ENCODE results near the gene NEDD9.

The NEDD9 gene

GRCh38 chr6:11276911-11277274 lies 44.4 kb upstream of the NEDD9 start:
- H3K27me3 ChIP-seq (ENCODE audit: insufficient read depth, poor library complexity, severe bottlenecking) = no peaks in the 10 kb centered on the region
- no peak overlapping the region for H3K27ac ChIP-seq (replicated peaks)
- no peak for DNase-seq (ENCODE audit: low read depth in 1 of 2, low spot score in 1 of 2)
- no peak for TF ChIP-seq REST (IDR thresholded peaks at IDR 0.05; ENCODE audit: insufficient replicate concordance, low read depth)
- TF ChIP-seq POLR2AphosphoS5 (IDR thresholded peaks at IDR 0.05; ENCODE audit: low read depth) = no peak
- no peak for TF ChIP-seq GABPA (IDR thresholded peaks at IDR 0.05; ENCODE audit: low read depth)
- TF ChIP-seq SPI1 (IDR thresholded peaks at IDR 0.05; ENCODE audit: borderline replicate concordance, low read depth) = no peak
- TF ChIP-seq, protein P1, sequence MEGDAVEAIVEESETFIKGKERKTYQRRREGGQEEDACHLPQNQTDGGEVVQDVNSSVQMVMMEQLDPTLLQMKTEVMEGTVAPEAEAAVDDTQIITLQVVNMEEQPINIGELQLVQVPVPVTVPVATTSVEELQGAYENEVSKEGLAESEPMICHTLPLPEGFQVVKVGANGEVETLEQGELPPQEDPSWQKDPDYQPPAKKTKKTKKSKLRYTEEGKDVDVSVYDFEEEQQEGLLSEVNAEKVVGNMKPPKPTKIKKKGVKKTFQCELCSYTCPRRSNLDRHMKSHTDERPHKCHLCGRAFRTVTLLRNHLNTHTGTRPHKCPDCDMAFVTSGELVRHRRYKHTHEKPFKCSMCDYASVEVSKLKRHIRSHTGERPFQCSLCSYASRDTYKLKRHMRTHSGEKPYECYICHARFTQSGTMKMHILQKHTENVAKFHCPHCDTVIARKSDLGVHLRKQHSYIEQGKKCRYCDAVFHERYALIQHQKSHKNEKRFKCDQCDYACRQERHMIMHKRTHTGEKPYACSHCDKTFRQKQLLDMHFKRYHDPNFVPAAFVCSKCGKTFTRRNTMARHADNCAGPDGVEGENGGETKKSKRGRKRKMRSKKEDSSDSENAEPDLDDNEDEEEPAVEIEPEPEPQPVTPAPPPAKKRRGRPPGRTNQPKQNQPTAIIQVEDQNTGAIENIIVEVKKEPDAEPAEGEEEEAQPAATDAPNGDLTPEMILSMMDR (IDR thresholded peaks at IDR 0.05; ENCODE audit: insufficient read depth, low read length) = no peak
- H3K4me3 ChIP-seq (replicated peaks; ENCODE audit: insufficient read depth, low read length) = no peak overlapping the region

DNA sequence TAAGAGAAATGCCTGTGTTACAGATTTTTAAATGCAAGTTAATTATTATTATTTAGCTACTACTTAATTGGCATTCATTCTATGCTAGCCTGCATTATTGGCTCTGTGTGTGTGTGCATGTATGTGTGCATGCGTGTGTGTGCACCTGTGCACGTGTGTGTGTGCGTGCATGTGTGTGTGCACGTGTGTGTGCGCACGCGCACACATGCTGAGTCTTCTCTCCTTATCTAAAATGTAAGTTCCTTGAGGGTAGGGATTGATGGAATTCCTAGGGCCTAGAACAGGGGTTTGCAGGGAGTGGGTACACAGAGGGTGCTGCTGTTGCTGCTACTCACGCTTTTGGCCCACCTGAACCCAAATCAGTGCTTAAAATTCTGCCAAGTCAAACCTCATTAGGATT lies 43.8 kb upstream of the NEDD9 start:
- H3K27me3 ChIP-seq (ENCODE audit: insufficient read depth, poor library complexity, severe bottlenecking) = no peaks in the 10 kb centered on the region
- TF ChIP-seq POLR2AphosphoS5 (IDR thresholded peaks at IDR 0.05; ENCODE audit: low read depth) (no peak), REST (IDR thresholded peaks at IDR 0.05; ENCODE audit: insufficient replicate concordance, low read depth) (no peak), SPI1 (IDR thresholded peaks at IDR 0.05; ENCODE audit: borderline replicate concordance, low read depth) (no peak), GABPA (IDR thresholded peaks at IDR 0.05; ENCODE audit: low read depth) (no peak)
- TF ChIP-seq, protein P1 (IDR thresholded peaks at IDR 0.05; ENCODE audit: insufficient read depth, low read length) = no peak
- H3K27ac ChIP-seq (replicated peaks) = no peak overlapping the region
- no peak overlapping the region for H3K4me3 ChIP-seq (replicated peaks; ENCODE audit: insufficient read depth, low read length)
- no peak for DNase-seq (ENCODE audit: low read depth in 1 of 2, low spot score in 1 of 2)

GRCh38 chr6:11275598-11275997 lies 43.1 kb upstream of the NEDD9 start:
- Histone ChIP-seq H3K27ac (replicated peaks) (no peak overlapping the region), H3K27me3 (ENCODE audit: insufficient read depth, poor library complexity, severe bottlenecking) (no peaks in the 10 kb centered on the region), H3K4me3 (replicated peaks; ENCODE audit: insufficient read depth, low read length) (no peak overlapping the region)
- TF ChIP-seq GABPA (IDR thresholded peaks at IDR 0.05; ENCODE audit: low read depth) = no peak
- TF ChIP-seq, protein P1 (IDR thresholded peaks at IDR 0.05; ENCODE audit: insufficient read depth, low read length) = no peak
- peak; percentile 24; the same call in 1 of the 2 replicates for TF ChIP-seq SPI1 (IDR thresholded peaks at IDR 0.05; ENCODE audit: borderline replicate concordance, low read depth)
- TF ChIP-seq POLR2AphosphoS5 (IDR thresholded peaks at IDR 0.05; ENCODE audit: low read depth) = no peak
- DNase-seq (ENCODE audit: low read depth in 1 of 2, low spot score in 1 of 2) = peak; percentile 36 to 42

- no peak for DNase-seq (ENCODE audit: low read depth in 1 of 2, low spot score in 1 of 2)
- H3K27me3 ChIP-seq (ENCODE audit: insufficient read depth, poor library complexity, severe bottlenecking) = no peaks in the 10 kb centered on the region
- TF ChIP-seq, protein P1 (IDR thresholded peaks at IDR 0.05; ENCODE audit: insufficient read depth, low read length) = no peak
- TF ChIP-seq REST (IDR thresholded peaks at IDR 0.05; ENCODE audit: insufficient replicate concordance, low read depth) (no peak), GABPA (IDR thresholded peaks at IDR 0.05; ENCODE audit: low read depth) (no peak), POLR2AphosphoS5 (IDR thresholded peaks at IDR 0.05; ENCODE audit: low read depth) (no peak), SPI1 (IDR thresholded peaks at IDR 0.05; ENCODE audit: borderline replicate concordance, low read depth) (no peak)
- H3K4me3 ChIP-seq (replicated peaks; ENCODE audit: insufficient read depth, low read length) = no peak overlapping the region
- no peak overlapping the region for H3K27ac ChIP-seq (replicated peaks)
Observed at GRCh38 chr6:11273406-11274065, 41.1 kb upstream of the NEDD9 start.

Measured in HL-60 (cell line).